Ovary (tissue), 9 donors: ENCODE data around the gene MNAT1. TPM values are rescaled to one million over a fixed set of nuclear protein-coding genes. Genes with fewer than 3 reads are reported as not detected.

ENCODE experiments used
- DNase-seq, 5 donors: peaks; one replicate each; pipeline ENCODE4 v3.0.0-alpha.2; 2019 to 2020
- H3K27ac ChIP-seq, 2 donors: fragments of 200-600 bp; one replicate each; pipeline versions ENCODE4 v1.5.1 to v1.8.0; 2019 to 2022
- H3K27me3 ChIP-seq: fragments of 200-600 bp; one replicate; pipeline ENCODE4 v1.8.0; 2022
- H3K36me3 ChIP-seq: fragments of 200-600 bp; sonication (generic); one replicate; pipeline ENCODE4 v1.5.1; 2019
- H3K4me1 ChIP-seq: one replicate; pipeline ENCODE4 v1.8.1; 2013; ENCODE audit warnings: mild to moderate bottlenecking, moderate library complexity; ENCODE audit not compliant: insufficient read depth
- H3K4me3 ChIP-seq: fragments of 200-600 bp; sonication (generic); one replicate; pipeline ENCODE4 v1.5.1; 2017
- H3K9me3 ChIP-seq, 2 donors: fragments of 200-600 bp in 1 of 2; sonication (generic) in 1 of 2; one replicate each; pipeline versions ENCODE4 v1.5.1 to v1.8.1; 2013 to 2019; ENCODE audit warnings: mild to moderate bottlenecking in 1 of 2, moderate library complexity in 1 of 2
- EP300 ChIP-seq: sonication (generic); formaldehyde crosslinking; IDR thresholded peaks from one replicate; pipeline ENCODE4 v1.6.1; 2017; ENCODE audit warnings: antibody characterized with exemption
- POLR2A ChIP-seq: fragments of 450-650 bp; IDR thresholded peaks from one replicate; pipeline ENCODE4 v1.6.1; 2017; ENCODE audit warnings: antibody characterized with exemption, mild to moderate bottlenecking, moderate library complexity
- WGBS, 3 donors: extraction: QIAGEN DNeasy Blood & Tissue Kit in 1 of 3; methylation state at CpG; one replicate each; pipeline versions ENCODE4 v1.1.5 to v1.1.7; 2013 to 2017; 5-methylcytosine and 5-hydroxymethylcytosine counted together
- intact Hi-C, 4 donors: fragments of 100-400 bp; cut with DNase I; formaldehyde crosslinking; loops; one replicate each; pipeline versions ENCODE4 v1.11.0 to v1.15.1; 2022 to 2023
- polyA plus RNA-seq, 2 donors: library from polyadenylated mRNA; stranded (reverse); fragments of 200-250 nt in 1 of 2; fragments of 350-450 nt in 1 of 2; fragmentation: Illumina TruSeq in 1 of 2; extraction: RNeasy Lipid Tissue Mini Kit (QIAGEN cat#74804) in 1 of 2; gene quantifications; one replicate each; pipeline ENCODE4 v1.2.3, GENCODE V29; 2013 to 2014
- total RNA-seq, 7 donors: library from RNA; depleted of rRNA in 2 of 7; stranded (reverse); fragments of >200 nt in 2 of 7; fragmentation: NEBNext Ultra II Directional in 3 of 7; extraction: Animal tissue kit (Norgen Biotek cat#: 25700) in 3 of 7; gene quantifications; one replicate each; pipeline versions ENCODE4 v1.1.0 to v1.2.4, GENCODE V29; 2016 to 2023
- TF ChIP-seq, protein P1 (sequence below), 3 donors: fragments of 450-650 bp in 2 of 3; fragments of 200-600 bp in 1 of 3; IDR thresholded peaks; one replicate each; pipeline versions ENCODE4 v1.5.1 to v1.8.0; 2016 to 2022; ENCODE audit warnings: antibody characterized with exemption in 3 of 3, mild to moderate bottlenecking in 1 of 3
- donor health status: DM: no; HTN: no; CAD: no; lungs with moderate emphysema.
- donor health status: DM: no; HTN: no; CAD: no.
- donor health status: Bipolar disorder and iron deficiency.
- donor health status: DM: yes; HTN: yes; CAD: no.
- donor health status: DM: no; HTN: no; CAD: no.
- donor health status: DM: yes; HTN: yes; CAD: no.

The MNAT1 gene
- total and polyA plus RNA-seq, 9 donors, result 23.0 to 59.4 (median 32.8) TPM

DNA sequence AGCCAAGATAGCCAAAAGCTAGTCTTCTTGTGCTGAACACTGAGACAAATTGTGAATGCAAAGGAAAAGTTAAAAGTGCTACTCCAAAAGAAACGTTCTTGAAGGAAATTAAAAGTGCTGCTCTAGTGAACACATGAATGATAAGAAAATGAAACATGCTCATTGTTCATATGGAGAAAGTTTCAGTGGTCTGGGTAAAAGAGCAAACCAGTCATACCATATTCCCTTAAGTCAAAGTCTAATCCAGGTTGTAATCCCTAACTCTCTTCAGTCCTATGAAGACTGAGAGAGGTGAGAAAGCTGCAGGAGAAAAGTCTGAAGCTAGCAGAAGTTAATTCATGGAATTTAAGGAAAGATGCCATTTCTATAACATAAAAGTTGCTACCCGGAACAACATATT, 121.5 kb downstream of the MNAT1 start:
- Histone ChIP-seq H3K36me3 (no peaks in the 10 kb centered on the region), H3K27me3 (no peaks in the 10 kb centered on the region), H3K9me3 (peaks cover 0 to 4% of the 10 kb centered on the region in 2 donors), H3K27ac (no peak overlapping the region), H3K4me3 (no peak overlapping the region), H3K4me1 (no peaks in the 10 kb centered on the region)
- WGBS, 3 donors, result 80 to 90% (median 85%) methylated on average over 2 of the region's 2 CpGs
- intact Hi-C loops, result no loop called here
- no peak for DNase-seq
- TF ChIP-seq POLR2A, result no peak
- TF ChIP-seq, protein P1, sequence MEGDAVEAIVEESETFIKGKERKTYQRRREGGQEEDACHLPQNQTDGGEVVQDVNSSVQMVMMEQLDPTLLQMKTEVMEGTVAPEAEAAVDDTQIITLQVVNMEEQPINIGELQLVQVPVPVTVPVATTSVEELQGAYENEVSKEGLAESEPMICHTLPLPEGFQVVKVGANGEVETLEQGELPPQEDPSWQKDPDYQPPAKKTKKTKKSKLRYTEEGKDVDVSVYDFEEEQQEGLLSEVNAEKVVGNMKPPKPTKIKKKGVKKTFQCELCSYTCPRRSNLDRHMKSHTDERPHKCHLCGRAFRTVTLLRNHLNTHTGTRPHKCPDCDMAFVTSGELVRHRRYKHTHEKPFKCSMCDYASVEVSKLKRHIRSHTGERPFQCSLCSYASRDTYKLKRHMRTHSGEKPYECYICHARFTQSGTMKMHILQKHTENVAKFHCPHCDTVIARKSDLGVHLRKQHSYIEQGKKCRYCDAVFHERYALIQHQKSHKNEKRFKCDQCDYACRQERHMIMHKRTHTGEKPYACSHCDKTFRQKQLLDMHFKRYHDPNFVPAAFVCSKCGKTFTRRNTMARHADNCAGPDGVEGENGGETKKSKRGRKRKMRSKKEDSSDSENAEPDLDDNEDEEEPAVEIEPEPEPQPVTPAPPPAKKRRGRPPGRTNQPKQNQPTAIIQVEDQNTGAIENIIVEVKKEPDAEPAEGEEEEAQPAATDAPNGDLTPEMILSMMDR (IDR thresholded peaks at IDR 0.05), result no peak
- no peak for TF ChIP-seq EP300

DNA sequence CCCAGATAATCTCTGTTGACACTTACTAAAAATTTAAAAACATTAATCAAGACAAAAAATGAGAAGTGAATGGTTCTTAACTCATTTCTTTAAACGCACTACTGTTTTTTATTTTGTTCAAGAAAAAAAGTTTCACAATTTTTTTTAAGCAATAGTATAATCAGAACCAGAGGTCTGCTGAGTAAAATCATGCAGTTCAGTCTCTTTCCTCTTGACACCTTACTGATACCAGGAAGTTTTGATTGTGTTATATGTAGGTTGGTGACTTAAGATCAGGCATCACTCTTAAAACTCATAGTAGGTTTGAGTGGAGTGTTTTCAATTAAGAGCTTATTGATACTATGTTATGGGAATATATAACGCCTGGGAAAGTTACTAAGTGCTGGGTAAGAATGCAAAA, 125.0 kb downstream of the MNAT1 start:
- 75 to 88% (median 85%) methylated on average over 2 of the region's 2 CpGs for WGBS, 3 donors
- H3K27me3 ChIP-seq, result no peaks in the 10 kb centered on the region
- H3K9me3 ChIP-seq, result peaks cover 0 to 4% of the 10 kb centered on the region in 2 donors
- TF ChIP-seq POLR2A (no peak), EP300 (no peak)
- TF ChIP-seq, protein P1 (IDR thresholded peaks at IDR 0.05), result no peak
- H3K36me3 ChIP-seq, result no peaks in the 10 kb centered on the region
- H3K27ac ChIP-seq, result no peak overlapping the region
- no peaks in the 10 kb centered on the region for H3K4me1 ChIP-seq
- no peak for DNase-seq
- intact Hi-C loops, result no loop called here
- H3K4me3 ChIP-seq, result no peak overlapping the region

DNA sequence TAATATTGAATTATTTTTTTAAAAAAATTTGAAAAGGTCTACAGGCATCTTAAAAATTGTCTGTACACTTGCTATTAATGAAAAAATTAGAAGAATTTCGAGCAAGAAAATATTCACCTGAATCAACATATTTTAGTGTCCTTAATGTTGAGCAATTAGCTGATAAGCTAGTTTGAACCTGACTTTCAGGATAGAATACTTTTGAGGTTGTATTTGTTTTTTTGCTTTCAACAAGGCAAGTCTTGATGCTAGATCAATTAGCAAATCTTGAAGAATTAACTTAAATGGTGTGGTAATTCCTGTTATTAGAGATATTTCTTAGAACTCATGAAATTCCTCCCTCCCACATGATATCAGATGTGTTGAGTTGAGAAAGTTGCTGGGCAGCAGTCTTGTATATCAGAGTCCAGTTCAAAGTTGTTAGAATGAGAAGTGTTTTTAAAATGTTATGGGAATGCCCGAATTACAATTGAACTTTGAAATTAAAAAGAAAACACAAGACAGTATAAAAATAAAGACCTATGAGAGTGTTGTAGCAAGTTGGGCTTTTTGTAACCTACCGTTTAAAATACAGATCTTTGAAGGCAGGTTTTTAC, 127.1 kb downstream of the MNAT1 start:
- Histone ChIP-seq H3K36me3 (no peaks in the 10 kb centered on the region), H3K27me3 (no peaks in the 10 kb centered on the region), H3K27ac (peak overlapping the region in 1 of 2 donors; percentile 23), H3K4me1 (no peaks in the 10 kb centered on the region), H3K4me3 (no peak overlapping the region), H3K9me3 (peaks cover 0 to 4% of the 10 kb centered on the region in 2 donors)
- WGBS, 3 donors, result 30 to 40% (median 36%) methylated on average over 3 of the region's 3 CpGs
- TF ChIP-seq, protein P1 (IDR thresholded peaks at IDR 0.05), result no peak
- TF ChIP-seq POLR2A, result no peak
- TF ChIP-seq EP300, result no peak
- intact Hi-C loops, result loop anchor here in 1 of 4 donors (10.0 kb wide), 1 partner anchor 137 kb away; the partner anchor contains the start of gene SIX4
- DNase-seq, result no peak

DNA sequence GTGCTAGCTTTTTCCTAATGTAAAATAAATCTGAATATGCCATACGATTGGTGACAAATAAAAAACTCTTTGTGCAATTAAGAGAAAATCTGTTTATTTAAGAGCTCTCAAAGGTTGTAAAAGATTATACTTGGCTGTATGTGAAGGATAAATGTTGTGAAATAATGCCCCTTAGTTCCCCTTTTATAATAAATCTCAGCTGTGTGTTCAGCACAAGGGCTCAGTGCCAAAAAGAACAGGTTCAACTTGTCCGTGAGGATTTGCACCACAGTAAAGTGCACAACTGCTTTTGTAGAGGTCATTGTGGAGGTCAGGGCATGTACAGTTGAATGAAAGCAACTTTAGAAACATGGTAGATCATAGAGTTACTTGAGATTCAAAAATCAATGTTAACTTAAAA, 127.7 kb downstream of the MNAT1 start:
- WGBS, 3 donors, result 8 to 14% (median 10%) methylated on average over 2 of the region's 2 CpGs
- intact Hi-C loops, result loop anchor here in 1 of 4 donors (10.0 kb wide), 1 partner anchor 137 kb away; the partner anchor contains the start of gene SIX4
- peak overlapping the region in 1 of 2 donors; percentile 23 for H3K27ac ChIP-seq
- TF ChIP-seq, protein P1 (IDR thresholded peaks at IDR 0.05), result no peak
- TF ChIP-seq POLR2A (no peak), EP300 (no peak)
- H3K9me3 ChIP-seq, result no peaks in the 10 kb centered on the region
- DNase-seq, result peak in 3 of 5 donors; percentile 66 to 71 (median 70)
- H3K4me3 ChIP-seq, result no peak overlapping the region
- H3K4me1 ChIP-seq, result no peaks in the 10 kb centered on the region
- no peaks in the 10 kb centered on the region for H3K27me3 ChIP-seq
- H3K36me3 ChIP-seq, result no peaks in the 10 kb centered on the region
